GM20431 (cell line): ENCODE measurements around the gene IQCE.

Experiments used
- in situ Hi-C: fragments of 300-500 bp; cut with MseI, MboI; formaldehyde crosslinking; loops from one replicate; pipeline ENCODE4 v1.15.0; 2020; ENCODE audit warnings: low sequenced_read_pairs; ENCODE audit not compliant: unreplicated experiment

IQCE gene

GRCh38 chr7:2640846-2641316, 82.1 kb downstream of the IQCE start:
- in situ Hi-C loops, result no loop called here

GRCh38 chr7:2641406-2642393, 82.9 kb downstream of the IQCE start:
- in situ Hi-C loops, result no loop called here

DNA sequence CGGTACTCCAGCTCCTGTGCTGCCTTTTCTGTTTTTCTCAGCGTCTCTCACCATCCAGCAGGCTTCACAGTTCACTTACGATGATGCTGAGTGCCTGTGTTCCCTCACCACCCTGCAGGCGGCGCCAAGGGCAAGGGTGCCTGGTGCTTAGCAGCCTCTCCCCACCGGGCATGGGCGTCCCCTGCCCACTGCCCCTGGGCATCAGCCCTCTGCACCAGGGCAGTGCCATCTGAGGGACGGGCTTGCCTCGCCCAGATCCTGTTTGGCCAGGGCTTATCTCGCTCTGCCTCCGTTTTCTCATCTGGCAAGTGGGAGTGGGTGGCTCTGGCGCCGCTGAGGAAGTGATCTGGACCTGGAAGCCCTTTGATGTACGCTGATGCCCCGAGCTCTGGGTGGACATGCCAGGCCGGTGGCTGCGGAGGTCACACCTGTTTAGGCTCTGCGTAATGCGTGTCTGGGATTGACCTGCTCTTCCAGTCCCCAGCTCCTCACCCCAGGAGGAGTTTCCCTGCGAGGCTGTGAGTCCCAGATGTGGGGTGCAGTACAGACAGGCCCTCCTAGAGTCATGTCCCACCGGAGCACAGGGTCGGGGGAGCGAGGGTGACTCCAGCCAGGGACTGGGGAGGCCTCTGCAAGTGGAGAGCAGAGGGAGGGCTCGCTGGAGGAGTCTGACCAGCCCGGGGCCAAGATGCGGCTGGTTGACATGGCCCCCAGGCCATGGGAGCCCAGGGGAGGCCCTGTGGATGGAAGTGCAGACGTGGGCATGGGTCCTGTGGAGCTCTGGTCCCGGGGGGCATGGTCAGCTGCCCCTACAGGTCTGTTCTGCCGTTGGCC, 84.8 kb downstream of the IQCE start:
- in situ Hi-C loops, result no loop called here

- in situ Hi-C loops, result no loop called here
These were observed 85.4 kb downstream of the IQCE start for GRCh38 chr7:2644220-2644561.

- in situ Hi-C loops, result no loop called here
These were observed 85.9 kb downstream of the IQCE start for GRCh38 chr7:2644562-2645273.

- in situ Hi-C loops, result no loop called here
These were observed 86.6 kb downstream of the IQCE start for GRCh38 chr7:2645274-2645868.

- in situ Hi-C loops, result no loop called here
These were observed 87.5 kb downstream of the IQCE start for GRCh38 chr7:2646336-2646679.

DNA sequence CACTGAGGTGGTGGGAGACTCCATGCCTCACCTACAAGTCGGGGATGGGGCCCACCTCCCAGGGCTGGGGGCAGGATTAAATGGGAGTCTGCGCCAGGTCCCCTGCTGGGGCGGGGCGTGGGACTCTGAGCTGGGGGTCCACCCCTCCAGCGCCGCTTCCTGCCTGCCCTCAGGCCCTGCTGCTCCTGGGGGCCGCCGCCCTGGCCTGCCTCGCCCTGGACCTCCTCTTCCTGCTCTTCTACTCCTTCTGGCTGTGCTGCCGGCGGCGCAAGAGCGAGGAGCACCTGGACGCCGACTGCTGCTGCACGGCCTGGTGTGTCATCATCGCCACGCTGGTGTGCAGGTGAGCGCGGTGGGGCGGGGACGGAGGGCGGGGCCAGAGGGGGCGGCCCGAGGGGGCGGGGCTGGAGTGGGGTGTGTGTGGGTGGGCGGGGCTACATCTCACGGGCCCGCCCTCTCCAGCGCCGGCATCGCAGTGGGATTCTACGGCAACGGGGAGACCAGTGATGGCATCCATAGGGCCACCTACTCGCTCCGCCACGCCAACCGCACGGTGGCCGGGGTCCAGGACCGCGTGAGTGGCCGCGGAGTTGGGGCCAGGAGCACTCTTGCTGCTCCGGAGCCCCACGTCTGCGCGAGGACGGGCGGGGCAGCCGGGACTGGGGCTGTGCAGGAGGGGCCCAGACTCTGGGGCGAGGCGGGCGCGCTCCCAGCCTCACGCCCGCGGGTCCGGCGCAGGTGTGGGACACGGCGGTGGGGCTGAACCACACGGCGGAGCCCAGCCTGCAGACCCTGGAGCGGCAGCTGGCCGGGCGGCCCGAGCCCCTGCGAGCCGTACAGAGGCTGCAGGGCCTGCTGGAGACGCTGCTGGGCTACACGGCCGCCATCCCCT, 88.1 kb downstream of the IQCE start:
- in situ Hi-C loops, result no loop called here

DNA sequence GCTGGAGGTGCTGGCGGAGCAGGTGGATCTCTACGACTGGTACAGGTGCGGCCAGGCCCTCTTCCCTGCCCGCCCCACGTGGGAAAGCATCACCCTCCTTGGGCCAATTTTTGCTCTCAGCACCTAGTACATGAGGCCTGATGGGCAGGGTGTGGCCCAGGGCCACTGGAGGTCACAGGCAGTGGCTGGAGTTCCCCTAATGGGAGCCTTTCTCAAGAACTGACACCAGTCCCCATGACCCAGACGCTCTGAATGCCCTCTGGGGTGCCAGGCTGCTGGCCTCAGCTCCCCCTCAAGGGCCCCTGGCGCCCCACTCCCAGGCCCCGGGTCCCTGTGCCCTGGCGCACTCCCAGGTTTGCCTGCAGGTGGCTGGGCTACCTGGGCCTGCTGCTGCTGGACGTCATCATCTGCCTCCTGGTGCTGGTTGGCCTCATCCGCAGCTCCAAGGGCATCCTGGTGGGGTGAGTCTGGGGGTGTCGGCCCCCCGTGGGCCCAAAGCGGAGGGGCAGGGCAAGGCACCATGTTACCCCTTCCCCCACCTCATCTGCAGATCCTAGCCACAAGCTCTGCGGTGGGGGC, 88.9 kb downstream of the IQCE start:
- in situ Hi-C loops, result no loop called here

GRCh38 chr7:2649139-2649838, 90.5 kb downstream of the IQCE start:
- in situ Hi-C loops, result no loop called here

- in situ Hi-C loops, result no loop called here
These were observed 91.2 kb downstream of the IQCE start for GRCh38 chr7:2649991-2650390.

GRCh38 chr7:2650451-2650850, 91.7 kb downstream of the IQCE start:
- in situ Hi-C loops, result no loop called here

DNA sequence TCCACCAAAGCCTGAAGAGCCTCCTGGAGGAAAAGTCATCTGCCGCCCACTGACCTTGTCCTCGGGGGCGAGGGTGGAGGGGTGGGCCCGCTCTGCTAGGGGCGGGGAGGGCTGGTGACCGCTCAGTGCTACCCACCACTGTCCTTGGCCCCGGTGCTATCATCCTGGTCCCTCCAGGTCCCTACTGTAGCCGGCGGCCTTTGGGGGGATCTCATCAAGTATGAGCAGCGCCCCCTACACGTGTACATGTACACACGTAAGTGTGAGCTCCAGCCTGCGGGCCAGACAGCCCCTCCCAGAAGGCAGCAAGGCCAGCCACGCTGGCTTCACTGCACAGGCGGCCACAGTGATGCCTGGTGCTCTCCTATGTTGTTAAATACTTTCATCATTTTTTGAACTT, 92.6 kb downstream of the IQCE start:
- in situ Hi-C loops, result no loop called here

- in situ Hi-C loops, result no loop called here
These were observed 93.3 kb downstream of the IQCE start for GRCh38 chr7:2651847-2652735.

DNA sequence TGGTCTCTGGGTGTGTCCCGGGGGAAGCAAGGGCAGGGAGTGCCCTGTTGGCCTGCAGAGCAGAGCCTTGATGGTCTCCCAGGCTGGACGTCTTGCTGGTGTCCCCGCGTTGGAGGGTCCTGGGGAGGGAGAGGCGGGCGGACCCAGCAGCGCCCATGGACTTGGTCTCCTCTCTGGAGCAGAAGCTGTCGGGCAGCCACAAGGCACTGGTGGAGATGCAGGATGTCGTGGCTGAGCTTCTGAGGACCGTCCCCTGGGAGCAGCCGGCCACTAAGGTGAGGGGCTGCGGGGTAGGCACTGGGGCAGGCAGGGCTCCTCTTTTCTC, 93.9 kb downstream of the IQCE start:
- in situ Hi-C loops, result no loop called here

DNA sequence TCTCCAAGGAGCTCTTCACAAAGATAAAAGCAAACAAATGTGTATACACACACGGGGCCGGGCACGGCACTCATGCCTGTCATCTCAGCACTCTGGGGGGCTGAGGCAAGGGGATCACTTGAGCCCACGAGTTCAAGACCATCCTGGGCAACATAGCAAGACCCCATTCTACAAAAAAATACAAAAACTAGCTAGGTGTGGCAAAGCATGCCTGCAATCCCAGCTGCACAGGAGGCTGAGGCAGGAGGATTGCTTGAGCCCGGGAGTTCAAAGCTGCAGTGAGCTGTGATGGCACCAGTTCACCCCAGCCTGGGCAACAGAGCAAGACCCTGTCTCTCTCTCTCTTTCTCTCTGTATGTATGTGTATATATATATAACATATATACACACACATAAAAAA, 95.3 kb downstream of the IQCE start:
- in situ Hi-C loops, result no loop called here

DNA sequence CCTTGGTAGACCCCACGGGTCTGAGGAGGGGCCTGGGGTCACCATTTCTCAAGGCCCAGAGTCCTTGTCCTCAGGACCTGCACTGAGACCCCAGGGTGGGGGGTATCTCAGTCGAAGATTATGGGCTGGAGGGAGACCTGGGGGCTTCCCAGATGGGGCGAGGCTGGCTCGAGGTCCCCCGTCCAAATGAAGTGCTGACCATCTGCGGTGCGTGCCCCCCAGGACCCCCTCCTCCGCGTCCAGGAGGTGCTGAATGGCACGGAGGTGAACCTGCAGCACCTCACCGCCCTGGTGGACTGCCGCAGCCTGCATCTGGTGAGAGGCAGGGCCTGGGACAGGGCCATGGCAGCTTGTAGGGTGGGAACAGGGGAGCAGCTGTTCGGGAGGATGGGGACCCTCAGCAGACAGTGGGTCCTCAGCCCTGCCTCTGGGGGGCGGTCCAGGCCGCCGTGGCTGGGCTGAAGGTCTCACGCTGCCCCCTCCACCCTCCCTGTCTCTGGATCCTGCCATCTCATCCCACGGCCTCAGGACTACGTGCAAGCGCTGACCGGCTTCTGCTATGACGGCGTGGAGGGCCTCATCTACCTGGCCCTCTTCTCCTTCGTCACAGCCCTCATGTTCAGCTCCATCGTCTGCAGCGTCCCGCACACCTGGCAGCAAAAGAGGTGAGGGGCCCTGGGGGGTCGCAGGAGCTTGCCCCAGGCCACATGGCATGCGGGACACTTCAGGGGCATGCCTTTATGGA, 97.3 kb downstream of the IQCE start:
- in situ Hi-C loops, result no loop called here
